ENCODE measurements around the gene AGAP1. TPM values are rescaled to one million over a fixed set of nuclear protein-coding genes. Genes with fewer than 3 reads are reported as not detected.

AGAP1 gene
- total and polyA plus RNA-seq, 2 donors (not counting 3 experiments of a cell fraction or from before 2014, with no cell fraction given) = 10.2 to 20.9 TPM

- Histone ChIP-seq H3K27ac (ENCODE audit: insufficient read depth, low read depth, low read length) (no peak overlapping the region), H3K9me1 (replicated peaks; ENCODE audit: control insufficient read depth, extremely low read depth, insufficient read depth, low read length) (no peaks in the 10 kb centered on the region), H3K4me3 (replicated peaks in 1 of 3; ENCODE audit: insufficient read depth in 1 of 3, low read depth in 1 of 3, low read length in 3 of 3) (no peak overlapping the region), H3K9me3 (replicated peaks; ENCODE audit: control insufficient read depth, insufficient read depth, low read length) (no peaks in the 10 kb centered on the region), H3K4me1 (ENCODE audit: control insufficient read depth, extremely low read depth, insufficient read depth, low read length) (no peaks in the 10 kb centered on the region), H3K4me2 (ENCODE audit: insufficient read depth, low read length) (no peak overlapping the region), H4K20me1 (replicated peaks; ENCODE audit: control insufficient read depth, extremely low read depth, insufficient read depth, low read length) (no peaks in the 10 kb centered on the region), H3K79me2 (ENCODE audit: control insufficient read depth, insufficient read depth, low read length) (no peaks in the 10 kb centered on the region), H2AFZ (ENCODE audit: low read depth, low read length) (no peak overlapping the region), H3K9ac (replicated peaks; ENCODE audit: extremely low read depth, insufficient read depth, low read length) (no peak overlapping the region), H3K27me3 (ENCODE audit: control insufficient read depth in 2 of 2, insufficient read depth in 2 of 2, low read length in 2 of 2) (no peaks in the 10 kb centered on the region), H3K36me3 (ENCODE audit: control insufficient read depth in 2 of 2, extremely low read depth in 1 of 2, insufficient read depth in 2 of 2, low read length in 2 of 2) (no peaks in the 10 kb centered on the region)
- DNase-seq (ENCODE audit: low read depth, low spot score) (no peak), FAIRE-seq (no peak)
- ChIA-PET CTCF (interaction anchor here (1.4 kb wide), 1 partner anchor 11 kb away, joined by 4 read pairs; no protein-coding TSS in a partner anchor), POLR2A (no interaction called here)
- intact Hi-C loops (cut with micrococcal nuclease) (no loop called here), dilution Hi-C loops (cut with MboI; ENCODE audit: extremely low pct_ligation_motif_present, low sequenced_read_pairs) (no loop called here)
- no peak for TF ChIP-seq EZH2 (IDR thresholded peaks at IDR 0.05; ENCODE audit: borderline replicate concordance, low read depth, low read length, severe bottlenecking)
- no peak for TF ChIP-seq POLR2A (IDR thresholded peaks at IDR 0.05; ENCODE audit: low read depth, low read length)
- no peak for TF ChIP-seq GATA2 (IDR thresholded peaks at IDR 0.05; ENCODE audit: insufficient read depth, insufficient read length, low read depth, low read length)
- no peak for TF ChIP-seq MAX (IDR thresholded peaks at IDR 0.05; ENCODE audit: insufficient read depth, insufficient read length)
- BruUV-seq (replicated peaks) = no TSS peak
These were observed 211.5 kb downstream of the AGAP1 start for GRCh38 chr2:235705296-235705695.

- Histone ChIP-seq H2AFZ (ENCODE audit: low read depth, low read length) (no peak overlapping the region), H3K36me3 (ENCODE audit: control insufficient read depth in 2 of 2, extremely low read depth in 1 of 2, insufficient read depth in 2 of 2, low read length in 2 of 2) (no peaks in the 10 kb centered on the region), H3K27ac (ENCODE audit: insufficient read depth, low read depth, low read length) (no peak overlapping the region), H4K20me1 (replicated peaks; ENCODE audit: control insufficient read depth, extremely low read depth, insufficient read depth, low read length) (no peaks in the 10 kb centered on the region), H3K9ac (replicated peaks; ENCODE audit: extremely low read depth, insufficient read depth, low read length) (no peak overlapping the region), H3K4me3 (replicated peaks in 1 of 3; ENCODE audit: insufficient read depth in 1 of 3, low read depth in 1 of 3, low read length in 3 of 3) (no peak overlapping the region), H3K4me1 (ENCODE audit: control insufficient read depth, extremely low read depth, insufficient read depth, low read length) (no peaks in the 10 kb centered on the region), H3K79me2 (ENCODE audit: control insufficient read depth, insufficient read depth, low read length) (no peaks in the 10 kb centered on the region), H3K9me1 (replicated peaks; ENCODE audit: control insufficient read depth, extremely low read depth, insufficient read depth, low read length) (no peaks in the 10 kb centered on the region), H3K4me2 (ENCODE audit: insufficient read depth, low read length) (no peak overlapping the region), H3K27me3 (ENCODE audit: control insufficient read depth in 2 of 2, insufficient read depth in 2 of 2, low read length in 2 of 2) (no peaks in the 10 kb centered on the region), H3K9me3 (replicated peaks; ENCODE audit: control insufficient read depth, insufficient read depth, low read length) (no peaks in the 10 kb centered on the region)
- no TSS peak for BruUV-seq (replicated peaks)
- DNase-seq (ENCODE audit: low read depth, low spot score) (no peak), FAIRE-seq (no peak)
- intact Hi-C loops (cut with micrococcal nuclease) (no loop called here), dilution Hi-C loops (cut with MboI; ENCODE audit: extremely low pct_ligation_motif_present, low sequenced_read_pairs) (no loop called here)
- CTCF ChIA-PET = no interaction called here
- TF ChIP-seq POLR2AphosphoS5 (IDR thresholded peaks at IDR 0.05; ENCODE audit: insufficient read depth, low read depth, low read length) (no peak), FOS (IDR thresholded peaks at IDR 0.05; ENCODE audit: borderline replicate concordance, insufficient read depth, low read length) (no peak), POLR2A (IDR thresholded peaks at IDR 0.05; ENCODE audit: low read depth, low read length) (no peak), EZH2 (IDR thresholded peaks at IDR 0.05; ENCODE audit: borderline replicate concordance, low read depth, low read length, severe bottlenecking) (no peak), CTCF (IDR thresholded peaks at IDR 0.05; ENCODE audit: extremely low read depth in 1 of 2, insufficient read depth in 1 of 2, low read depth in 1 of 2, low read length in 2 of 2) (no peak), MYC (IDR thresholded peaks at IDR 0.05; ENCODE audit: low read depth, low read length) (no peak), MAX (IDR thresholded peaks at IDR 0.05; ENCODE audit: insufficient read depth, insufficient read length) (no peak), JUN (IDR thresholded peaks at IDR 0.05; ENCODE audit: borderline replicate concordance, insufficient read depth, insufficient read length, low read depth) (no peak), GATA2 (IDR thresholded peaks at IDR 0.05; ENCODE audit: insufficient read depth, insufficient read length, low read depth, low read length) (no peak)
- POLR2A ChIA-PET = no interaction called here
These were observed 212.7 kb downstream of the AGAP1 start for GRCh38 chr2:235706506-235706905.

Data from endothelial cell of umbilical vein (primary cell).